Neuronal stem cell (in vitro differentiated cells): Measurements from ENCODE around the gene KRTAP5-7.

Experiments
- DNase-seq: peaks from one replicate; pipeline ENCODE4 v3.0.0-alpha.2; 2013; ENCODE audit warnings: low spot score
- H2AFZ ChIP-seq: one replicate; pipeline ENCODE4 v1.6.1; 2013; ENCODE audit warnings: mild to moderate bottlenecking, low read length, inconsistent platforms
- H2AK5ac ChIP-seq: 2 replicates; pipeline ENCODE4 v1.6.1; 2013; ENCODE audit warnings: low read depth, mild to moderate bottlenecking, inconsistent platforms, low read length, moderate library complexity, mixed read lengths
- H2BK120ac ChIP-seq: 2 replicates; pipeline ENCODE4 v1.6.1; 2013; ENCODE audit warnings: low read depth, mild to moderate bottlenecking, inconsistent platforms, low read length, moderate library complexity, mixed read lengths
- H2BK12ac ChIP-seq: one replicate; pipeline ENCODE4 v1.6.1; 2013; ENCODE audit warnings: low read length, inconsistent platforms
- H2BK15ac ChIP-seq: 2 replicates; pipeline ENCODE4 v1.6.1; 2013; ENCODE audit warnings: mild to moderate bottlenecking, low read length, inconsistent platforms, mixed read lengths
- H2BK5ac ChIP-seq: one replicate; pipeline ENCODE4 v1.6.1; 2013; ENCODE audit warnings: inconsistent platforms, mild to moderate bottlenecking, low read length, moderate library complexity
- H3K14ac ChIP-seq: one replicate; pipeline ENCODE4 v1.6.1; 2013; ENCODE audit warnings: low read length, inconsistent platforms
- H3K18ac ChIP-seq: 2 replicates; pipeline ENCODE4 v1.6.1; 2013; ENCODE audit warnings: low read length, inconsistent platforms
- H3K23ac ChIP-seq: 2 replicates; pipeline ENCODE4 v1.6.1; 2013; ENCODE audit warnings: low read depth, mild to moderate bottlenecking, mixed read lengths, low read length, inconsistent platforms; ENCODE audit not compliant: poor library complexity
- H3K27ac ChIP-seq: replicated peaks from 3 replicates; pipeline ENCODE4 v1.5.1; 2013; ENCODE audit warnings: low read length, inconsistent platforms
- H3K27me3 ChIP-seq, 3 experiments: 2 replicates each; pipeline ENCODE4 v1.6.1; 2013; ENCODE audit warnings: low read length in 3 of 3, mild to moderate bottlenecking in 2 of 3, inconsistent platforms in 1 of 3, low read depth in 1 of 3, mixed read lengths in 1 of 3, moderate library complexity in 1 of 3; ENCODE audit not compliant: control insufficient read depth in 3 of 3, insufficient read depth in 3 of 3
- H3K36me3 ChIP-seq, 2 donors: replicated peaks in 1 of 2; 2 replicates each; pipeline ENCODE4 v1.6.1; 2013; ENCODE audit warnings: low read length in 2 of 2; ENCODE audit not compliant: control insufficient read depth in 2 of 2, insufficient read depth in 2 of 2
- H3K4ac ChIP-seq: 2 replicates; pipeline ENCODE4 v1.6.1; 2013; ENCODE audit warnings: inconsistent platforms, mild to moderate bottlenecking, low read length, moderate library complexity
- H3K4me1 ChIP-seq, 2 donors: 1 replicate in 1 of 2; 2 replicates in 1 of 2; pipeline ENCODE4 v1.6.1; 2013; ENCODE audit warnings: low read length in 2 of 2, low read depth in 1 of 2; ENCODE audit not compliant: control insufficient read depth in 2 of 2, insufficient read depth in 1 of 2
- H3K4me2 ChIP-seq: one replicate; pipeline ENCODE4 v1.6.1; 2013; ENCODE audit warnings: mild to moderate bottlenecking, low read length, inconsistent platforms; ENCODE audit not compliant: insufficient read depth, poor library complexity, severe bottlenecking
- H3K4me3 ChIP-seq, 2 donors: 2 replicates each; pipeline ENCODE4 v1.5.1; 2013; ENCODE audit warnings: low read length in 2 of 2, mild to moderate bottlenecking in 2 of 2, inconsistent platforms in 1 of 2, moderate library complexity in 1 of 2
- H3K79me1 ChIP-seq: one replicate; pipeline ENCODE4 v1.6.1; 2013; ENCODE audit warnings: low read depth, mild to moderate bottlenecking, inconsistent platforms, low read length, moderate library complexity
- H3K9ac ChIP-seq: one replicate; pipeline ENCODE4 v1.6.1; 2013; ENCODE audit warnings: mild to moderate bottlenecking, low read depth, low read length, inconsistent platforms; ENCODE audit not compliant: poor library complexity
- H3K9me3 ChIP-seq, 2 donors: replicated peaks in 1 of 2; 2 replicates each; pipeline versions ENCODE3 to v1.6.1; 2013; ENCODE audit warnings: low read length in 2 of 2, mild to moderate bottlenecking in 2 of 2, inconsistent platforms in 1 of 2, low read depth in 1 of 2, mixed read lengths in 1 of 2, moderate library complexity in 1 of 2; ENCODE audit not compliant: control insufficient read depth in 2 of 2, insufficient read depth in 1 of 2
- H4K8ac ChIP-seq: one replicate; pipeline ENCODE4 v1.6.1; 2013; ENCODE audit warnings: low read depth, mild to moderate bottlenecking, inconsistent platforms, low read length, moderate library complexity
- H4K91ac ChIP-seq: one replicate; pipeline ENCODE4 v1.6.1; 2013; ENCODE audit warnings: low read length, low read depth, mild to moderate bottlenecking, inconsistent platforms; ENCODE audit not compliant: poor library complexity
- WGBS, 2 donors: extraction: QIAGEN DNeasy Blood & Tissue Kit; methylation state at CpG; one replicate each; pipeline ENCODE4 v1.1.7; 2013; ENCODE audit warnings: missing lambda C conversion rate in 2 of 2, mixed read lengths in 1 of 2; ENCODE audit not compliant: insufficient read length in 2 of 2, insufficient replicate concordance in 1 of 2; ENCODE audit errors: extremely low coverage in 2 of 2; 5-methylcytosine and 5-hydroxymethylcytosine counted together

The KRTAP5-7 gene

GRCh38 chr11:71500601-71501021, 26.5 kb upstream of the KRTAP5-7 start:
- Histone ChIP-seq H3K4ac (peak overlapping the region; percentile 10), H3K4me3 (peak overlapping the region in 1 of 2 donors; percentile 25), H2BK120ac (no peak overlapping the region), H3K36me3 (peaks cover 12 to 44% of the 10 kb centered on the region in 2 donors), H4K8ac (no peak overlapping the region), H3K9ac (no peak overlapping the region), H2BK5ac (no peak overlapping the region), H3K23ac (no peak overlapping the region), H4K91ac (no peak overlapping the region), H3K27me3 (no peaks in the 10 kb centered on the region), H3K18ac (no peak overlapping the region), H2AFZ (no peak overlapping the region), H3K4me1 (peaks cover 9 to 11% of the 10 kb centered on the region in 2 donors), H3K79me1 (no peaks in the 10 kb centered on the region), H2BK15ac (no peak overlapping the region), H2BK12ac (no peak overlapping the region), H2AK5ac (no peak overlapping the region), H3K14ac (no peak overlapping the region), H3K9me3 (peaks cover 0 to 9% of the 10 kb centered on the region in 2 donors), H3K27ac (no peak overlapping the region), H3K4me2 (no peak overlapping the region)
- WGBS, 2 donors = no CpG with 5 or more reads among the region's 6 CpGs
- DNase-seq = no peak

DNA sequence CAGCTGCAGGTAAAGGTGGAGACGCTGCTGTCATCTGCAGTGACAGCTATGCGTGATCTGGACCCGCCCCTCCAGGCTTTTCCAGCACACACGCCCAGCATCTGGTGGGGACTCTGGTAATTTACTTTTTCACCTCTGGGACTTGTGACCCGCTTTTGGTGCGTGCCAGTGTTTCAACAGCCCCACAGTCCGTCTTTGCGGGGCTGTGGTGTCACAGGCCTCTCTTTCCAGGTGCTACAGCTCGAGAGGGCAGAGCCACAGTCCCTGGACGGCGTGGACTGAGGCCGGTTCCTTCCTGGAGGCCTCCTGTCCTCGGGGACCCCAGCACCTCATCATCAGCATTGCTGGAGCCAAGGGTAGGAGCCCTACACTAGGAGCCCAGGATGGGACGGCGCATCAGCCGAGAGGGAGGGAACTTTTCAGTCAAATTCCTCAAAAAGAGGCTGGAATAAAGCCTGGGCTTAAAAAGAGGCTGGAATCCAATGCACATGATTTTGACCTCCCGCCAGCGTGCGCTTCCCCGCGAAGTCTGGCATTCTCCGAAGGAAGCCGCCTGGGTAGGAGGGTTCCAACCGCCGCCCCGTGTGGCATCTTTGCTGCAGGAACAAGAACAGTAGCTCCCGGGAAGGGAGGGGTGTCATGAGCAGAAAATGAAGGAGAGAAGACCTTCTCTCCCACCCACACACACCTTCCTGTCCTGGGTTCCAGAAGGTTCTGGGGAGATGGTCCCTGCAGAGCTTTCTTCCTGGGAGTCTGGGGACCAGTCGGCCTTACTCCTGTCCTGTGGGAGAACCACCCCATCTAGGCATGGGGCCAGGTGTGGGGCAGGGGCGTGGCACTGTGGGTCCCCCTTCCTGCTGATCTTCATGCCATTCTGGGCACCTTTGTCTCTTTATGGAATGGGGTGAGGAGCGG, 25.7 kb upstream of the KRTAP5-7 start:
- Histone ChIP-seq H3K4me1 (peaks cover 9 to 11% of the 10 kb centered on the region in 2 donors), H3K4ac (peak overlapping the region; percentile 10), H2BK5ac (no peak overlapping the region), H4K8ac (no peak overlapping the region), H3K27ac (no peak overlapping the region), H3K4me3 (no peak overlapping the region), H3K18ac (no peak overlapping the region), H3K9me3 (peaks cover 0 to 8% of the 10 kb centered on the region in 2 donors), H2BK15ac (no peak overlapping the region), H3K36me3 (peaks cover 7 to 37% of the 10 kb centered on the region in 2 donors), H3K14ac (no peak overlapping the region), H3K79me1 (no peaks in the 10 kb centered on the region), H2BK120ac (no peak overlapping the region), H3K4me2 (no peak overlapping the region), H2AFZ (no peak overlapping the region), H2AK5ac (no peak overlapping the region), H3K9ac (no peak overlapping the region), H4K91ac (no peak overlapping the region), H2BK12ac (no peak overlapping the region), H3K23ac (no peak overlapping the region), H3K27me3 (no peaks in the 10 kb centered on the region)
- no peak for DNase-seq
- WGBS, 2 donors = no CpG with 5 or more reads among the region's 30 CpGs

GRCh38 chr11:71502026-71502425, 25.0 kb upstream of the KRTAP5-7 start:
- H3K4me2 ChIP-seq = no peak overlapping the region
- H3K9me3 ChIP-seq = peaks cover 0 to 12% of the 10 kb centered on the region in 2 donors
- H3K14ac ChIP-seq = no peak overlapping the region
- H3K27ac ChIP-seq = no peak overlapping the region
- no peak overlapping the region for H2BK120ac ChIP-seq
- no peak overlapping the region for H3K4ac ChIP-seq
- no peaks in the 10 kb centered on the region for H3K79me1 ChIP-seq
- DNase-seq = no peak
- H3K27me3 ChIP-seq = no peaks in the 10 kb centered on the region
- H3K36me3 ChIP-seq = peaks cover 7 to 30% of the 10 kb centered on the region in 2 donors
- H3K4me3 ChIP-seq = no peak overlapping the region
- no peak overlapping the region for H2BK5ac ChIP-seq
- no peak overlapping the region for H2AK5ac ChIP-seq
- H3K23ac ChIP-seq = no peak overlapping the region
- no peak overlapping the region for H2AFZ ChIP-seq
- no CpG with 5 or more reads among the region's 10 CpGs for WGBS, 2 donors
- no peak overlapping the region for H2BK12ac ChIP-seq
- no peak overlapping the region for H4K91ac ChIP-seq
- no peak overlapping the region for H3K18ac ChIP-seq
- H3K9ac ChIP-seq = no peak overlapping the region
- peaks cover 9 to 11% of the 10 kb centered on the region in 2 donors for H3K4me1 ChIP-seq
- no peak overlapping the region for H2BK15ac ChIP-seq
- H4K8ac ChIP-seq = no peak overlapping the region

DNA sequence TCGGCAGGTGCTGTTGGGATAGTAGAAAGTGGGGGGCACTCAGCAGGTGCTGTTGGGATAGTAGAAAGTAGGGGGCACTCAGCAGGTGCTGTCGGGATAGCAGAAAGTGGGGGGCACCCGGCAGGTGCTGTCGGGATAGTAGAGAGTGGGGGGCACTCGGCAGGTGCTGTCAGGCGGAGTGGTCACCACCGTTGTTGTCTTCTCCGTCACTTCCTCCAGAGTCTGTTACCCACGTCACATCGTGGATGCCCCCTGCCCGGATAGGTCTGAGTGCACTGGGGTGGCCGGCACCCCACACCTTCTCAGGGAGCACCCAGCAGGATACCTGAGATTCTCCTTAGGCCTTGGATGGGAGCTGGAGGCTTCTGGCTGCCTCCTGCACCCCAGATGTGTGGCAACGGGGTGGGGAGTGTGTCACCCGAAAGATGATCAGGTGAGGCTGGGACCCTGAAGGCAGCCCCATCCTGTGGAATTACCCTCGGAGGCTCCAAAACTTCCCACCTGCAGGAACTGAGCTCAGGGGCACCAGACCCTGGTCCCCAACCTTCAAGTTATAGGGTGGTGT, 24.1 kb upstream of the KRTAP5-7 start:
- Histone ChIP-seq H2BK5ac (no peak overlapping the region), H3K79me1 (peaks cover 2% of the 10 kb centered on the region), H2AK5ac (no peak overlapping the region), H3K23ac (no peak overlapping the region), H3K4ac (no peak overlapping the region), H2BK15ac (no peak overlapping the region), H4K8ac (no peak overlapping the region), H3K9me3 (peaks cover 1 to 15% of the 10 kb centered on the region in 2 donors), H4K91ac (no peak overlapping the region), H2BK12ac (no peak overlapping the region), H2BK120ac (no peak overlapping the region), H3K4me2 (no peak overlapping the region), H3K9ac (no peak overlapping the region), H3K4me1 (peaks cover 9 to 11% of the 10 kb centered on the region in 2 donors), H3K4me3 (no peak overlapping the region), H3K18ac (no peak overlapping the region), H3K27ac (no peak overlapping the region), H2AFZ (no peak overlapping the region), H3K14ac (no peak overlapping the region), H3K36me3 (peaks cover 7 to 22% of the 10 kb centered on the region in 2 donors), H3K27me3 (no peaks in the 10 kb centered on the region)
- DNase-seq = no peak
- no CpG with 5 or more reads among the region's 15 CpGs for WGBS, 2 donors
